GM11168 (cell line): Measurements from ENCODE around the gene GPR83.
"Not testable (repeated sequence)": the region's sequence is repeated elsewhere in the genome, so short reads cannot be mapped to it uniquely, and the experiment has no call there.

ENCODE experiments used
- in situ Hi-C: fragments of 300-500 bp; cut with MboI; formaldehyde crosslinking; loops from one replicate; pipeline ENCODE4 v1.12.0; 2022; ENCODE audit warnings: low sequenced_read_pairs; ENCODE audit not compliant: unreplicated experiment

Gene GPR83

DNA sequence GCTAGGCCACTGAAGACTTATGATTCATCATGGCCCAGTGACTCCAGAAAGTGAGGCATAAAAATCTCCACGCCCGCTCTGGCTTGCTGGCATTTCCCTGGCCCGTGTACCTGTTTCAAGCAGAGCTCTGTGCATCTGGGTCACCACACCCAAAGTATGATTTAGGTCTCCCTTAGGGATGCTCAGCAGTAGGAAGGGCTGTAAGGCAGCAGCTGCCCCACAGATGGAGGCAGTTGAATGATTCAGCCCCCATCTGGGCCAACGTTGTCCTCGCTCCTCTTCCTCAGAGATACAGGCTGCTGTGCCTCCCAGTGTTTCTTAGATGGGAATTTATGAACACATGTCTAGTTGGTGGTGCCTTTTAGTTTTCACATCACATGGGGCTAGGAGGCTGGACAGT lies 21.6 kb downstream of the GPR83 start:
- in situ Hi-C loops: no loop called here

DNA sequence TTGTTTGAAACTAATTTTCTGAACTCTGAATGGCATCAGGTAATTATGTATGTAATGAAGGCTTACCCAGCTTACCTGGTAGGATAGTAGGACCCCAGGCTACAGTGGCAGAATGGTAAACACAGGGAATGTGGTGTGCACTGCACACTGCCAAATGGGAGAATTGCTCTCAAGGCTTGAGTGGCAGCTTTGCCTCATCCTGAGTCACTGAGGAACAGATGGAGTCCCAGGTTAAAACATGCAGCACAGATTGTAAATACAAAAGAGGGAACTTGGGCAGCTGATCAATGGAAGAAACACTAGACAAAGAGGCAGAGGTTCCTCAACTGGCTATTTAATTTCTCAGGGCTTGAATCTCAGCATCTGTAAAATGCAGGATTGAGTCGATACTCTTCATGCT lies 24.4 kb downstream of the GPR83 start:
- in situ Hi-C loops: no loop called here

DNA sequence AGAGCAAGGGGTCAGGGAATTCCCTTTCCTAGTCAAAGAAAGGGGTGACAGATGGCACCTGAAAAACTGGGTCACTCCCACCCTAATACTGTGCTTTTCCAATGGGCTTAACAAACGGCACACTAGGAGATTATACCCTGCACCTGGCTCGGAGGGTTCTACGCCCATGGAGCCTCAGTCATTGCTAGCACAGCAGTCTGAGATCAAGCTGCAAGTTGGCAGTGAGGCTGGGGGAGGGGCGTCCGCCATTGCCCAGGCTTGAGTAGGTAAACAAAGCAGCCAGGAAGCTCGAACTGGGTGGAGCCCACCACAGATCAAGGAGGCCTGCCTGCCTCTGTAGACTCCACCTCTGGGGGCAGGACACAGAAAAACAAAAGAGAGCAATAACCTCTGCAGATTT lies 30.6 kb downstream of the GPR83 start:
- in situ Hi-C loops: not testable (repeated sequence)

DNA sequence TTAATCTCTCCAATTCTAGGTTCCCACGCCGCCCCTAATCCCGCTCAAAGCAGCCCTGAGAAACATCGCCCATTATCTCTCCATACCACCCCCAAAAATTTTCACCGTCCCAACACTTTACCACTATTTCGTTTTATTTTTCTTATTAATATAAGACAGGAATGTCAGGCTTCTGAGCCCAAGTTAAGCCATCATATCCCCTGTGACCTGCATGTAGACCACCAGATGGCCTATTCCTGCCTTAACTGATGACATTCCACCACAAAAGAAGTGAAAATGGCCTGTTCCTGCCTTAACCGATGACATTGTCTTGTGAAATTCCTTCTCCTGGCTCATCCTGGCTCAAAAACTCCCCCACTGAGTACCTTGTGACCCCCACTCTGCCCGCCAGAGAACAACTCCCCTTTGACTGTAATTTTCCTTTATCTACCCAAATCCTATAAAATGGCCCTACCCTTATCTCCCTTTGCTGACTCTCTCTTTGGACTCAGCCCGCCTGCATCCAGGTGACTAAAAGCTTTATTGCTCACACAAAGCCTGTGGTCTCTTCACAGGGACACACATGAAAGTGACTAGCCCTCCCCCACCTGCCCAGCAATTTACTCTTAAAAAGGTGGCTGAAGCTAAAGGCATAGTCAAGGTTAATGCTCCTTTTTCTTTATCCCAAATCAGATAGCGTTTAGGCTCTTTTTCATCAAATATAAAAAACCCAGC lies 50.2 kb downstream of the GPR83 start:
- in situ Hi-C loops: not testable (repeated sequence)

DNA sequence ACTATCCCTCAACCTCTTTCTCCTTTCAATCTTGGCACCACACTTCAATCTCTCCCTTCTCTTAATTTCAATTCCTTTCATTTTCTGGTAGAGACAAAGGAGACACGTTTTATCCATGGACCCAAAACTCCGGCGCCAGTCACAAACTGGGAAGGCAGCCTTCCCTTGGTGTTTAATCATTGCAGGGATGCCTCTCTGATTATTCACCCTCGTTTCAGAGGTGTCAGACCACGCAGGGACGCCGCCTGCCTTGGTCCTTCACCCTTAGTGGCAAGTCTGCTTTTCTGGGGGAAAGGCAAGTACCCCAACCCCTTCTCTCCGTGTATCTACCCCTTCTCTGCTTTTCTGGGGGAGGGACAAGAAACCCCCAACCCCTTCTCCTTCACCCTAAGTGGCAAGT lies 54.9 kb downstream of the GPR83 start:
- in situ Hi-C loops: not testable (repeated sequence)

DNA sequence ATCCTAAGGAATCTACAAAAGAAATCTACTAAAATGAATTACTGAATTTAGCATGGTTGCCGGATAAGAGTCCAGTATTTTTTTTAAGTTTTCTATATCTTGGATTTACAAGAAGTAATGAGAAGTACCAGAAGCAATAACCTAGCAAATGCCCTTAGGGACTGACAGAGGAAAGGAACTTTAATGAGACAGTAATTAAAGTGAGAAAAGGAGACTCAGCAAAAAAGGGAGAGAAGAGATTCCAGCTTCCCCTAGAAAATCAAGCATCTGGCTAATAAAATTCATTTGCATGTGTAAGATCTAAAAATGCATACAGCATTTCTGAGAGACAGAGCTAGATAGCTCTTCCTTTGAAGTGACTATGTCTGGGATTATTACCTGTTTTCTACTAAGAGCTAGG lies 57.7 kb downstream of the GPR83 start:
- in situ Hi-C loops: no loop called here

DNA sequence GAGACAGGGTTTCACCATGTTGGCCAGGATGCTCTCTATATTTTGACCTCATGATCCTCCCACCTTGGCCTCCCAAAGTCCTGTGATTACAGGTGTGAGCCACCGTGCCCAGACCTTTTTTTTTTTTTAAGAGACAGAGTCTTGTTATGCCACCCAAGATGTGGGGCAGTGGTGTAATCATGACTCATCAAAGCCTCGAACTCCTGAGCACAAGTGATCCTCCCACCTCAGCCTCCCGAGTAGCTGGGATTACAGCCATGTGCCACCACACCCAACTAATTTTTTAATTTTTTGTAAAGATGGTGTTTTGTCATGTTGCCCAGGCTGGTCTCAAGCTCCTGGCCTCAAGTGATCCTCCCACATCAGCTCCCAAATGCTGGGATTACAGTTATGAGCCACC lies 59.0 kb downstream of the GPR83 start:
- in situ Hi-C loops: no loop called here

DNA sequence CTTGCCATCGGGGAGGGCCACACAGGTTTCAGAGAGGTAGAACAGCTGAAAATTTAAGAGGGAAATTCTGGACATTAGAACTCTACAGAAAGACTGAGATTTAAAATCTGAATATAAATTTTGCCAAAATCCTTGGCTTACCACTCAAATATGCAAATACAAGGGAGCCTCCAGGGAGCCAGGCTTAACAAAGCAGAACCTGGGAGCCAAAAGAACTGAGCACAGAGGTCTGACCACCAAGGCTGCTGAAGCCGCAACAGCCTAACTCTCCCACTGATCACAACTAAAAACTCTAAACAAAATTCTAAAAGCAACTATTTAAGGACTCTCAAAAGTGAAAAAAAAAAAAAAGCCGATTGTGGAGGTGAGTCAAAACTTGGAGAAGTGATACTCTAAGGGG lies 62.6 kb downstream of the GPR83 start:
- in situ Hi-C loops: no loop called here

DNA sequence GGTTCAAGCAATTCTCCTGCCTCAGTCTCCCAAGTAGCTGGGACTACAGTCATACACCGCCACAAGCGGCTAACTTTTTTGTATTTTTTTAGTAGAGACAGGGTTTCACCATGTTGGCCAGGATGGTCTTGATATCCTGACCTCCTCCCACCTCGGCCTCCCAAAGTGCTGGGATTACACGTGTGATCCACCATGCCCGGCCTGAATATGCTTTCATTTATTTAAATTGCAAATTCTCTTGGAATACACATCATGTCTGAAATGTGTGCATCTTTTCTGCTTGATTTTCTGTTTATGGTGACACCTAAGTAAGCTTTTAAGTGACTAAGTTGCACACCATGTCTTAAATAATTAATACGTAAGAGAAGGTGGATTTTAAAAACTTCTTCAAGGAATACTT lies 65.2 kb downstream of the GPR83 start:
- in situ Hi-C loops: no loop called here

DNA sequence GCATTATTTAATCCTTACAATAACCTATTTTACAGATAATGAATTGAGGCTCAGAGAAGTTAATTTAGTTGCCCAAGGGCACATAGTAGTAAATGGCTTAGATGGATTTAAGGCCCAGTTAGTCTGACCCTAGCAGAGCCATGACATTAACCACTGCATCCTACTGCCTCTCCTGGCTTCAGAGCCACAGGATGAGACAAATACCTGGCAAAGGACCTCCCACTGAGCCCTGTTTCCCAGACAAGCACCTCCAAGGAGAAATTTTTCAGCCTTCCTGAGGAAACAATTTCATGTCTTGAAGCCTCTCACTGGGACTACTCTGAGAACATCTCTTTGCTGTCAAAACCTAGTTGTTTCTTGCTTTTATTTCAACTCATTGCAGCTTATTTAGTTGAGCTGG lies 68.4 kb downstream of the GPR83 start:
- in situ Hi-C loops: no loop called here

DNA sequence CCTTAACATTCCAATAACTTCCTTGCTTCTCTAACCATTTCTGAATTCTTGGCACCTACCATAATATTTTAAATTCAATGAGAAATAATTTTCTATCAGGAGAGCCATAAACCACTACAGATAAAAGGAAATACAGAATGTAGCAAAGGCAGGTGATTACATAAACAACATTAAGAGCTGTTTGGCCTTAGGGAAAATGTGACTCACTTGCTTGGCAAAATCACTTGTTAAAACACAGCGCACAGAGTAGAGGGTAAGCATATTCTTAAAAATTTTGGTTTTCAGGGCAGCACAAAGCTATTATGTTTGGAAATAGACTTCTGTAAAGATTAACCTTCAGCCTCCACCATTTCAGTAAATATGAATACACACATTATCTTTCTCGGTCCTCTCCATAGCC lies 70.4 kb downstream of the GPR83 start:
- in situ Hi-C loops: no loop called here

DNA sequence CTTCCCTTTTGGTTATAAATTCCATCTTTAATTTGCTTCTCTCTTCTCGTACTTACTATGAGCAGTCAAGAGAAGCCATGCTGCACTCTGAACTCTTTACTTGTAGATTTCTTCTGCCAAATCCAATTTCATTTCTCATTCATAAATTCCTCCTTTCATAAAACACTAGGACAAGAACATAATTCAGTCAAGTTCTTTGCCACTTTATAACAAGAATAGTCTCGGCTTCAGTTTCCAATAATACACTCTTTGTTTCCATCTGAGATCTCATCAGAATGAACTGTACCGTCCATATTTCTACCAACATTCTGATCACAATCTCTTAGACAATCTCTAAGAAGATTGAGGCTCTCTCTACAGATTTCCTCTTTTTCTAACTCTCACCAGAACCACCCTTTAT lies 71.7 kb downstream of the GPR83 start:
- in situ Hi-C loops: loop anchor here (5.0 to 10.0 kb wide), 2 partner anchors 173 to 325 kb away; no protein-coding TSS in a partner anchor

DNA sequence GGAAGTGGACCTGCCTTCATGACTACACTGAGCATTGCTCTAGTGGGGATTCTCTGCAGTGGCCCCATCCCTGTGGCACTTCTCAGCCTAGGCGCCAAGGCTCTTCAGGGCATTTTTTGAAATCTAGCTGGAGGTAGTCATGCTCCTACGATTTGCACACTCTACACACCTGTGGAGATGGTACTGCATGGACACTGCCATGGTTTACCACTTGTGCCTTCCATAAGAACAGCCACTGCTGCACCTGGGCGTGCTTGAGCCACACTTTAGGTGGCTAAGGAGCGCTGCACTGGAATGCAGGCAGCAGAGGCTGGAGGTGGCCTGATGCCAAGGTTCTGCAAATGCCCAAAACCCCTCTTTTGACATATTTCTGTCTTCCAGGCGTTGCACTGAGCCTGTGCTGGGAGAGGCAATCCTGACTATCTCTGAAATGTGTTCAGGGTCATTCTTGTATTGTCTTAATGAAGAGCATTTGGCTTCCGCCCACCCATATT lies 72.6 kb downstream of the GPR83 start:
- in situ Hi-C loops: loop anchor here (5.0 to 10.0 kb wide), 2 partner anchors 174 to 324 kb away; no protein-coding TSS in a partner anchor
